ENCODE results near the gene MSLN. TPM values are rescaled to one million over a fixed set of nuclear protein-coding genes. Genes with fewer than 3 reads are reported as not detected.

Gene MSLN
- total and polyA plus RNA-seq, 2 of the 13 experiments (the other 11 are each of a cell fraction or from before 2014, with no cell fraction given), result 2.0 to 2.3 TPM

DNA sequence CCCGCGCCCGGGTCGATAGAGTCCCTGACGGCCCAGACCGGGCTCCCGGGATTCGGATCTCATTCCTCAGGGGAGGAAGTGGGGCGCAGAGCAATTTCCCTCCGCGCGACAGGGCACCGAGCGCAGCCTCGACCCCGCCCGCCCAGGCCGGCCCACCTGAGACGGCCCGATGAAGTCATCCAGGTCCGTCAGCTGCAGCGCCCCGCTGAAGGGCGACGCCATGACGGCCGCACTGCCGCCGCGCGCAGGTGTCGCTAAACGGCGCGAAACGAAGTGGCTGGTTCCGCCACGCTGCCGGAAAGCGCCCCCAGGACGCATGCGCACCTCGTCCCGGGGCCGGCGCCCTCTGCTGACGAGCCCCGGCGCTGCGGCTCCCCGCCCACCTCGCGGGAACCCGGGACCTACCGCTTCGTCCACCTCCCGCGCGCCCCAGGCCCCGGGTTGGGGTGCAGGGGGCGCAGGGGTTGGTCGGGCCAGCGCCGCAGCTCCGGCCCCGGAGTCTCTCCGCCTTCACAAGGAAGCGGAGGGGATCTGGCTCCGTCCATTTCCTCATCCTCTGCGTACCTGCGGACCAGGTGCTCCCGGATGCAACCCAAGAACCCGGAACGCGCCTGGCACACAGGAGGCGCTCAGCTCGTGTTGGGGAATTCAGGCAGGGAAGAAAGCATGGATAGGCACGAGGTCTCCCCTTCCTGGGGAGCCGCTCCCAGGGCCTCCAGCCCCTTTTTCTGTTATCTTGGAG lies 19.6 kb upstream of the MSLN start, which contains the start of gene CIAO3 (continued):
- TF ChIP-seq, protein P1, sequence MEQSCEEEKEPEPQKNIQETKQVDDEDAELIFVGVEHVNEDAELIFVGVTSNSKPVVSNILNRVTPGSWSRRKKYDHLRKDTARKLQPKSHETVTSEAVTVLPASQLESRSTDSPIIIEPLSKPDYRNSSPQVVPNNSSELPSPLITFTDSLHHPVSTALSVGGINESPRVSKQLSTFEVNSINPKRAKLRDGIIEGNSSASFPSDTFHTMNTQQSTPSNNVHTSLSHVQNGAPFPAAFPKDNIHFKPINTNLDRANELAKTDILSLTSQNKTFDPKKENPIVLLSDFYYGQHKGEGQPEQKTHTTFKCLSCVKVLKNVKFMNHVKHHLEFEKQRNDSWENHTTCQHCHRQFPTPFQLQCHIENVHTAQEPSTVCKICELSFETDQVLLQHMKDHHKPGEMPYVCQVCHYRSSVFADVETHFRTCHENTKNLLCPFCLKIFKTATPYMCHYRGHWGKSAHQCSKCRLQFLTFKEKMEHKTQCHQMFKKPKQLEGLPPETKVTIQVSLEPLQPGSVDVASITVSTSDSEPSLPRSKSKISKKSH (CRISPR knock-in tag; IDR thresholded peaks at IDR 0.05; ENCODE audit: borderline replicate concordance), result 0 out of 2 replicates have a peak, but pooled peaks have one; percentile 22
- TF ChIP-seq NAIF1 (CRISPR knock-in tag; IDR thresholded peaks at IDR 0.05; ENCODE audit: borderline replicate concordance), result no peak
- TF ChIP-seq, protein P2, sequence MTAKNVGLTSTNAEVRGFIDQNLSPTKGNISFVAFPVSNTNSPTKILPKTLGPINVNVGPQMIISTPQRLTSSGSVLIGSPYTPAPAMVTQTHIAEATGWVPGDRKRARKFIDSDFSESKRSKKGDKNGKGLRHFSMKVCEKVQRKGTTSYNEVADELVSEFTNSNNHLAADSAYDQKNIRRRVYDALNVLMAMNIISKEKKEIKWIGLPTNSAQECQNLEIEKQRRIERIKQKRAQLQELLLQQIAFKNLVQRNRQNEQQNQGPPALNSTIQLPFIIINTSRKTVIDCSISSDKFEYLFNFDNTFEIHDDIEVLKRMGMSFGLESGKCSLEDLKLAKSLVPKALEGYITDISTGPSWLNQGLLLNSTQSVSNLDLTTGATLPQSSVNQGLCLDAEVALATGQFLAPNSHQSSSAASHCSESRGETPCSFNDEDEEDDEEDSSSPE (CRISPR knock-in tag; IDR thresholded peaks at IDR 0.05), result peak; percentile 84
- no peak for TF ChIP-seq ZNF678 (CRISPR knock-in tag; IDR thresholded peaks at IDR 0.05)
- peak; percentile 73; the same call in 1 of the 2 replicates for TF ChIP-seq ZNF614 (CRISPR knock-in tag; IDR thresholded peaks at IDR 0.05; ENCODE audit: borderline replicate concordance)
- no peak for TF ChIP-seq RORA (CRISPR knock-in tag; IDR thresholded peaks at IDR 0.05)
- 0 out of 2 replicates have a peak, but pooled peaks have one; percentile 74 for TF ChIP-seq ZBTB7A (CRISPR knock-in tag; IDR thresholded peaks at IDR 0.05)
- TF ChIP-seq ZNF564 (CRISPR knock-in tag; IDR thresholded peaks at IDR 0.05), result peak; percentile 60; the same call in 1 of the 2 replicates
- TF ChIP-seq ZNF607 (CRISPR knock-in tag; IDR thresholded peaks at IDR 0.05; ENCODE audit: borderline replicate concordance), result peak; percentile 72
- TF ChIP-seq ZNF274 (CRISPR knock-in tag; IDR thresholded peaks at IDR 0.05), result peak; percentile 31; the same call in 1 of the 2 replicates
- no peak for TF ChIP-seq RAD51 (IDR thresholded peaks at IDR 0.05; ENCODE audit: borderline replicate concordance)
- TF ChIP-seq FOXA3 (CRISPR knock-in tag; IDR thresholded peaks at IDR 0.05), result peak; percentile 64
- peak; percentile 54; the same call in 1 of the 2 replicates for TF ChIP-seq ZNF776 (CRISPR knock-in tag; IDR thresholded peaks at IDR 0.05)
- TF ChIP-seq ZNF550 (CRISPR knock-in tag; IDR thresholded peaks at IDR 0.05; ENCODE audit: borderline replicate concordance), result peak; percentile 91; the same call in 1 of the 2 replicates
- peak; percentile 69; the same call in 1 of the 2 replicates for TF ChIP-seq ZNF879 (CRISPR knock-in tag; IDR thresholded peaks at IDR 0.05)
- TF ChIP-seq, protein P3, sequence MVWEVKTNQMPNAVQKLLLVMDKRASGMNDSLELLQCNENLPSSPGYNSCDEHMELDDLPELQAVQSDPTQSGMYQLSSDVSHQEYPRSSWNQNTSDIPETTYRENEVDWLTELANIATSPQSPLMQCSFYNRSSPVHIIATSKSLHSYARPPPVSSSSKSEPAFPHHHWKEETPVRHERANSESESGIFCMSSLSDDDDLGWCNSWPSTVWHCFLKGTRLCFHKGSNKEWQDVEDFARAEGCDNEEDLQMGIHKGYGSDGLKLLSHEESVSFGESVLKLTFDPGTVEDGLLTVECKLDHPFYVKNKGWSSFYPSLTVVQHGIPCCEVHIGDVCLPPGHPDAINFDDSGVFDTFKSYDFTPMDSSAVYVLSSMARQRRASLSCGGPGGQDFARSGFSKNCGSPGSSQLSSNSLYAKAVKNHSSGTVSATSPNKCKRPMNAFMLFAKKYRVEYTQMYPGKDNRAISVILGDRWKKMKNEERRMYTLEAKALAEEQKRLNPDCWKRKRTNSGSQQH (CRISPR knock-in tag; IDR thresholded peaks at IDR 0.05; ENCODE audit: low read depth), result peak; percentile 91; the same call in 1 of the 2 replicates
- no peak for TF ChIP-seq SRSF1 (optimal IDR thresholded peaks at IDR 0.05; ENCODE audit: low read depth, low read length)
- TF ChIP-seq ZNF350 (CRISPR knock-in tag; IDR thresholded peaks at IDR 0.05; ENCODE audit: borderline replicate concordance, low read depth), result 0 out of 2 replicates have a peak, but pooled peaks have one; percentile 31
- TF ChIP-seq, protein P4, sequence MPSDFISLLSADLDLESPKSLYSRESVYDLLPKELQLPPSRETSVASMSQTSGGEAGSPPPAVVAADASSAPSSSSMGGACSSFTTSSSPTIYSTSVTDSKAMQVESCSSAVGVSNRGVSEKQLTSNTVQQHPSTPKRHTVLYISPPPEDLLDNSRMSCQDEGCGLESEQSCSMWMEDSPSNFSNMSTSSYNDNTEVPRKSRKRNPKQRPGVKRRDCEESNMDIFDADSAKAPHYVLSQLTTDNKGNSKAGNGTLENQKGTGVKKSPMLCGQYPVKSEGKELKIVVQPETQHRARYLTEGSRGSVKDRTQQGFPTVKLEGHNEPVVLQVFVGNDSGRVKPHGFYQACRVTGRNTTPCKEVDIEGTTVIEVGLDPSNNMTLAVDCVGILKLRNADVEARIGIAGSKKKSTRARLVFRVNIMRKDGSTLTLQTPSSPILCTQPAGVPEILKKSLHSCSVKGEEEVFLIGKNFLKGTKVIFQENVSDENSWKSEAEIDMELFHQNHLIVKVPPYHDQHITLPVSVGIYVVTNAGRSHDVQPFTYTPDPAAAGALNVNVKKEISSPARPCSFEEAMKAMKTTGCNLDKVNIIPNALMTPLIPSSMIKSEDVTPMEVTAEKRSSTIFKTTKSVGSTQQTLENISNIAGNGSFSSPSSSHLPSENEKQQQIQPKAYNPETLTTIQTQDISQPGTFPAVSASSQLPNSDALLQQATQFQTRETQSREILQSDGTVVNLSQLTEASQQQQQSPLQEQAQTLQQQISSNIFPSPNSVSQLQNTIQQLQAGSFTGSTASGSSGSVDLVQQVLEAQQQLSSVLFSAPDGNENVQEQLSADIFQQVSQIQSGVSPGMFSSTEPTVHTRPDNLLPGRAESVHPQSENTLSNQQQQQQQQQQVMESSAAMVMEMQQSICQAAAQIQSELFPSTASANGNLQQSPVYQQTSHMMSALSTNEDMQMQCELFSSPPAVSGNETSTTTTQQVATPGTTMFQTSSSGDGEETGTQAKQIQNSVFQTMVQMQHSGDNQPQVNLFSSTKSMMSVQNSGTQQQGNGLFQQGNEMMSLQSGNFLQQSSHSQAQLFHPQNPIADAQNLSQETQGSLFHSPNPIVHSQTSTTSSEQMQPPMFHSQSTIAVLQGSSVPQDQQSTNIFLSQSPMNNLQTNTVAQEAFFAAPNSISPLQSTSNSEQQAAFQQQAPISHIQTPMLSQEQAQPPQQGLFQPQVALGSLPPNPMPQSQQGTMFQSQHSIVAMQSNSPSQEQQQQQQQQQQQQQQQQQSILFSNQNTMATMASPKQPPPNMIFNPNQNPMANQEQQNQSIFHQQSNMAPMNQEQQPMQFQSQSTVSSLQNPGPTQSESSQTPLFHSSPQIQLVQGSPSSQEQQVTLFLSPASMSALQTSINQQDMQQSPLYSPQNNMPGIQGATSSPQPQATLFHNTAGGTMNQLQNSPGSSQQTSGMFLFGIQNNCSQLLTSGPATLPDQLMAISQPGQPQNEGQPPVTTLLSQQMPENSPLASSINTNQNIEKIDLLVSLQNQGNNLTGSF (CRISPR knock-in tag; IDR thresholded peaks at IDR 0.05), result peak; percentile 34; the same call in 1 of the 2 replicates

Measured in HepG2 (cell line).